CD4-positive, alpha-beta T cell treated with Interleukin-15 for 4 hours (primary cell): ENCODE measurements around the gene SRSF6.
"Not testable (repeated sequence)": the region's sequence is repeated elsewhere in the genome, so short reads cannot be mapped to it uniquely, and the experiment has no call there.

ENCODE experiments used
- DNase-seq: peaks from one replicate; pipeline ENCODE4 v3.0.0-alpha.2; 2020; ENCODE audit warnings: low spot score

Gene SRSF6

DNA sequence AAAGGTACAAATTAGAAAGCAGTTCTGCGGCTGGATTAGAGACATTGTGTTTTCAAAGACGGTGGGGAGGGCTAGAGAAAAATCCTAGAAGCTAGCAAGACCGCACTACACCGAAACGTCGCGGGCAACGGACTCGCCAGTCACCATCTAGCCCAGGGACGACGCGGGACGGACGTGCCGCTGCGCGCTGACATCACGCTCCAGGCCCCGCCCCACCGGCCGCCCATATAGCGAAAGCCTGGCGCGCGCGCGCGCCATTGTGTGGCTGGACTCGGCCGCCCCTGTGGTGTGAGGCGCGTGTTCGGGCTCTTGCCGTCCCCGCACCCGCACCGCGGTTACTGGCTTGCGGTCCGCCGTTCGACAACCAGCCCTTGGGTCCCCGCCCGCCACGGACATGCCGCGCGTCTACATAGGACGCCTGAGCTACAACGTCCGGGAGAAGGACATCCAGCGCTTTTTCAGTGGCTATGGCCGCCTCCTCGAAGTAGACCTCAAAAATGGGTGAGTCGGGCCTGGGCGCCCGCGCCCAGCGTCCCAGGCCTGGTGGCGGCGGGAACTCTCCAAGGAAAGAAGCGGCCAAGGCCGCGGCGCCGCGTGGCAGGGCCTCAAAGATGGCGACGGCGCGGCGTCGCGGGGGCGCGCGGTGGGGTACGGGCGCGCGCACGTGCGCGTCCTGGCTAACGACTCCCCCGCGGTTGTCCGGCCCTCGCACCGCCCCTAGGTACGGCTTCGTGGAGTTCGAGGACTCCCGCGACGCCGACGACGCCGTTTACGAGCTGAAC is at the start of gene SRSF6:
Gene SRSF6, plus strand, starts transcription at position 257 of the 782 bp plus-strand sequence. Its CDS starts 138 bp downstream, at position 395.
- DNase-seq, result peak; percentile 89

DNA sequence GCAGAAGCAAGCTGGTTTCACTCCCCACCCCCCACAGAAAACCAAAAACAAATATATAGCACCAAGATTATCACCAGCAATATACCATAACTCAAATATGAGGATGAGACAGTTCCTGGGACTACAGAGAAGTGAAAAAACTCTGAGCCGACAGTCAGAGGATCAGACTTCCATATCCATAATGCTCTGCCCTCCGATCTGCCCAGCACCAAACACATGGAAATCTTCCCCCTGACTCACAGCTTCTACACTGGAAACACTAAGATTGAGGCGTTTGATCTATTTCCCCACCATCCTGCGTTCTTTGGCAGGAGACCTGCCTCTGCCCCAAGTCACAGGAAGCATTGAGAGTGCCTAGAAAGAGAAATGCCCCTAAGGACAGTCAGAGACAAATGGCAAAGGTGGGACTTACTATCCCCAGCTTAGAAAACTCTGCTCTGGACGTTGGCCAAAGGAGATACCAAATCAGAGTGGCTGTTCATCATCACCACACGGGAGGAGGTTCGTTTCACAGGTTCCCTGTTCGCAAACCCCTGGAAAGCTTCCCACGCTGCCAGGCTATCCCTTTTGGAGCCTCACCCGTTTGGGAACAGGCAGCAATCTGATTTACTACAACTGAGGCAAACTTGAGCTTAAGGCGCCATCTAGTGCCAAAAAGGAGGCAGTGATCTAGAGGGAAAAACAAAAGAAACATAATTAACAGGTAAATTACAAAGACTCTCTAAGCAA is 48.7 kb upstream of the SRSF6 start:
- DNase-seq, result no peak

DNA sequence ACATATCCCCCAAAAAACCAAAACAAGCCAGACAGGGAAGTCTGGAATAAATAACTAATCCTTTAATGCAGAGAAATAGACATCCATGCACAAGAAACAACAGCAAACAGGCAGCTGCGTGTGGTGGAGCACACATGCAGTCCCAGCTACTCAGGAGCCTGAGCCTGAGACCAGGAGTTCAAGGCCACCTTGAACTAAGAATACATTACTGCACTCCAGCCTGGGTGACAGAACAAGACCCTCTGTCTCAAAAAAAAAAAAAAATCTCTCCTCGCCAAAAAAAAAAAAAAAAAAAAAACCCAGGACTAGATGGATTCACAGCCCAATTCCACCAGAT is 48.2 kb upstream of the SRSF6 start:
- no peak for DNase-seq

DNA sequence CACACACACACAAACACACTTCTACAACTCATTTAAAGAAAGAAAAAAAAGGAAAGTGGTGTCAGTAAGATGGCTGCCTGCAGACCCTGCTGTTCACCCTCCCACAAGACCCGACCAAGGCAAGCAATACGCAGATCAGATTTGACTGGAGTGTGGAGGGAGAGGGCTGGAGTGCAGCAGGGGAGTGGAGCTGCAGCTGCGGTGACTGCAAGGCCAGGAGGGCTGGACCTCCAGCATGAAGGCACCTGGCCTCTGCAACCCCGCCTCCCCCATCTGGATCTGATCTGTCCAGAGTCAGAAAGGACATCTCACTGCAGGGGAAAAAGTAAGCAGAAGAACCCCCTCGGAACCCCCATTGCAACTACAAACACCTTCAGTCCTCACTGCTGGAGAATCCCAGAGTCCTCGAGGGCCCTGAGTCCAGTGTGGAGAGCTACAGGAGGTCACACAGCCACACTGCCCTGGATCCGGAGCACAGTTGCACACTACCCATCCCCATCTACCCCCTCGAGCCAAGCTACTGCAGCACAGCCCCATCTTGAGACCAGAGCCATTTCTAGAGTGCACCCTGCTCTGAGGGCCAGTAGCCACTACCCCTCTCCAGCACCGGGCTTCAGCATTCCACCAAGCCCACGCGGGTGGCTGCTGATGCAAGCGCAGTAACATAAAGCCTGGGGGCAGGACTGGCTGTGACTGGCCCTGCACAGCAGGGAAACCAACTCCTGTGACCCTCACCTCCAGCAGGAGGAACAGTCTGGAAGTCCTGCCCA is 41.9 kb upstream of the SRSF6 start:
- no peak for DNase-seq

DNA sequence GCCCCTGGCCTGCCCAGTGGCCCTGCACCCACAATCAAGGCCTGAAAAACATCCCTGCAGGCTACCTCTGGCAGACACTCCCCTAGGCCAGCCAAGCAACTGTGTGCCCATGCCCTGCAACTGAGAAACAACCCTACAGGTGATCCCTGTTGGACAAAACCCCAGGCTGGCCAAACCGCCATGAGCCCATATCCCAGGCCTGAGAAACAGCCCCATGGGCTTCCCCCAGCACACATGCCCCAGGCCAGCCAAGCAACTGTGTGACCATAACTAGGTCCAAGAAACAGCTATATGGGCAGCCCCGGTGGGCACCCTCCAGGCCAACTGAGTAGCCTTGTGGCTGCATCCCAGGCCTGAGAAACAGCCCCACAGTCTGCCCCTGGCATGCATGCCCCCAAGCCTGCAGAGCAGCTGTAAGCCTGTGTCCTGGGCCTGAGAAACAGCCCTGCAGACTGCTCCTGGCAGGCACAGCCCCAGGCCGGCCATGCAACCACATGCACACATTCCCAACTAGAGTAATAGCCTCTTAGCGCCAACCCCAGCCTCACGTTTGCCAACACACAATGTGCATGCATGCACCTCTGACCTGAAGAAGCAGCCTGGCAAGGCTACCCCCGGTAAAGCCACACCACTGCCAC is 41.0 kb upstream of the SRSF6 start:
- DNase-seq, result no peak

DNA sequence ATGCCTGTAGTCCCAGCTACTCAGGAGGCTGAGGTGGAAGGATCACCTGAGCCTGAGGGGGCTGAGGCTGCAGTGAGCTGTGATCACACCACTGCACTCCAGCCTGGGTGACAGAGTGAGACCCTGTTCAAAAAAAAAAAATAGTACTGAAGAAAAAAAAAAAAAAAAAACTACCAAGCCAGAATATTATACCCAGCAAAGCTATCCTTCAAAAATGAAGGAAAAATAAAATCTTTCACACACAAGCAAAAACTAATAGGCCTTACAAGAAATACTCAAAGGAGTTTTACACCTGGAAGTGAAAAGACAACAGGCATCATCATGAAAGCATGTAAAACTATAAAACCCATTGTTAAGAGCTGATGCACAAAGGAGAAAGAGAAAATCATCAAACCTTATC is 37.5 kb upstream of the SRSF6 start:
- no peak for DNase-seq

DNA sequence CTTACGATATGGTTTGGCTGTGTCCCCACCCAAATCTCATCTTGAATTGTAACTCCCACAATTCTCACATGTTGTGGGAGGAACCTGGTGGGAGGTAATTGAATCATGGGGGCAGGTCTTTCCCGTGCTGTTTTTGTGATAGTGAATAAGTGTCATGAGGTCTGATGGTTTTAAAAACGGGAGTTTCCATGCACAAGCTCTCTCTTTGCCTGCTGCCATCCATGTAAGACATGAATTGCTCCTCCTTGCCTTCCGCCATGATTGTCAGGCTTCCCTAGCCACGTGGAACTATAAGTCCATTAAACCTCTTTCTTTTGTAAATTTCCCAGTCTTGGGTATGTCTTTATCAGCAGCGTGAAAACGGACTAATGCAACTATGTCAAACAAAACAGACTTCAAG is 36.8 kb upstream of the SRSF6 start:
- not testable (repeated sequence) for DNase-seq

DNA sequence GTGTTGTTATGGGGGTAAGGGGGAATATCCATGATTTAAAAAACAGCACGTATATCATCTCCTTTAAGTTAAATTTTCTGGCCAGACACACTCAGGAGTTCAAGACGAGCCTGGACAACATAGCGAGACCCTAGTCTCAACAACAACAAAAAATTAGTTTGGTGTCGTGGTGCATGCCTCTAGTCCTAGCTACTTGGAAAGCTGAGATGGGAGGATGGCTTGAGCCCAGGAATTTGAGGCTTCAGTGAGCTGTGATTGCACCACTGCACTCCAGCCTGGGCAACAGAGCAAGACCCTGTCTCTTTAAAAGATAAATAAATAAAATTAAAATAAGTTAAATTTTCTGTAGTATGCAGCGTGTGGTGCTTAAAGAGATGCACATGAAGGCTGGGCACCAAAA is 31.5 kb upstream of the SRSF6 start:
- no peak for DNase-seq

DNA sequence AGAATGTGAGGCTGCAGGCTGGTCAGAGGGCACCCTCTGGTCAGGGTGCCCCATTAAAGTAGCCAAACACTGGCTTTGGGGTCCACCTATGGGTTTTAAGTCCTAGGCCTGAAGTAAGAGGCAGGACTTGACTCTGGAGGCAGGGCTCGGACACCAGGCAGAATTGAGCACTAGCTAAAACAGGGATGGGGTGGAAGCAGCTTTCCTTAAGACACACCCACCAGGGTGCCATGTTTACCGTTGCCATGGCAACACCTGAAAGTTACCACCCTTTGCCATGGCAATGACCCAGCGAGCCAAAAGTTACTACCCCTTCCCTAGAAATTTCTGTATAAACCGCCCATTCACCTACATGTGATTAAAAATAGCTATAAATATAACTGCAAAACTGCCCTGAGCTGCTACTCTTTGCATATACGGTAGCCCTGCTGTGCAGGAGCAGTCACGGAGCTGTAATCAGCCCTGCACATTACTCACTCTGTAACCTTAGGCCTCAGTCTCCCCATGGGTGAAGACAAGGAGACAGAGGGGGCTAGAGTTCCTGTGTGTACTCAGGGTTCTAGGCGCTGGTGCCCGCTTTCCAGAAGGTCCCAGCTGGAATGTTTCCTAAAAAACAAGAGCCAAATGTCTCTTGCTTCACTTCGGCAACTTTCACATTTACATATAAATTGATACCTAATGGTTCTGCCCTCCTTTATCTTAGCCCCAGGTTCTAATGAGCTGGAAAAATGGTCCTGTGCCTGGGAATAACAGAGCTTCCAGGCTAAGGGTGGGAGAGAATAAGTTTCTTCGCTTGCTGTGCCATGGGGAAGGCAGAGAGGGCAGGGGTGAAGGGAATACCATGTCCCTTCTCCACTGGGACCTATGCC is 27.2 kb upstream of the SRSF6 start:
- DNase-seq, result no peak

DNA sequence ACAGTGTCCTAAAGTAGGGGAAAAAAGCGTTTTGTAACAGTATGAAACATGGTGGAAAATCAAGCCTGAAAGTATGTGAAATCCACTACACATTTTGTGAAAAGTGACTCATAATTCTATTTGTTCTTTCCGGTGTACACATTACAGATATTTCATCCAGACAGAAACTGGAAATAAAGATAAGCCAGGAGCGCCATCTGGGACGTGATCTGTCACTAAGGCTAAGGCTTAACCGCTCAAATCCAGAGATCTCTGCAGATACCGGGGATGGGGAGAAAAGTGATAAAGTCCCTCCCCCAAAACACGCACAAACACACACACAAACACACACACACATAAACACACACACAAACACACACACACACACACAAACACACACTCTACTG is 26.6 kb upstream of the SRSF6 start:
- DNase-seq, result no peak

DNA sequence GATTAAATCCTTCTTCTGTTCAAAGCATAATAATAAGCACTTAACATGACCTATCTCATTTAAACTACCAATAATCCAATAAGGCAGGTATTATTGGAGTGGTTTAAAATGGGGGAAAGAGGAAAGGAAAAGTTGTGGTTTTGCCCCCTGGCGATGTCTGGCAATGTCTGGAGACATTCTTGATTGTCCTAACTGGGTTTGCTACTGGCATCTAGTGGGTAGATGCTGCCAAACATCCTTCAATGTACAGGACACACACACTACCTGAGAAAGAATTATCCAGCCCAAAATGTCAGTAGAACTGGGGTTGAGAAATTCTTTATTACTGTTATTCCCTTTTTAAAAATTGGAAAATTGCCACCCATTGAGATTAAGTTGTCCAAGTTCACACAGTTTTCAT is 25.2 kb upstream of the SRSF6 start:
- DNase-seq, result no peak

DNA sequence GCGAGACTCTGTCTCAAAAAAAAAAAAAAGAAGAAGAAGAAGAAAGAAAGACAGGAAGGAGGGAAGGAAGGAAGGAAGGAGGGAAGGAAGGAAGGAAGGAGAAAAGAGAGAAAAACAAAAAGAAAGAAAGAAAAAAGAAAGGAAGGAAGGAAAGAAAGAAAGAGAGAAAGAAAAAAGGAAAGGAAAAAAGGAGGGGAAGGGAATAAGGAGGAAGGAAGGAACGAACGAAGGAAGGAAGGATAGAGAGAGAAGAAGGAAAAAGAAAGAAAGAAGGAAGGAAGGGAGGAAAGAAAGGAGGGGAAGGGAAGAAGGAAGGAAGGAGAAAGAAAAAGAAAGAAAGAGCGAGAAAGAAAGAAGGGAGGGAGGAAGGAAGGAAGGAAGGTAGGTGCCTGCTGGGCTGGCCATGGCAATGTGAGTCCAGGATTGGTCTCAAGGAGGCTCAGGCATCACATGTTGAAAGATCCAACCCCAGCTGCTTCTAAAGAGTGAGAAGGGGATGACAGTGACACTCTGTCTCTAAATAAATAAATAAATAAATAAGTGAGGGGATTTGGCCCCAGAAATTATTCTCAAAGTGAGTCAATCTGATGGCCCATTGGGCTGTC is 24.3 kb upstream of the SRSF6 start:
- no peak for DNase-seq

DNA sequence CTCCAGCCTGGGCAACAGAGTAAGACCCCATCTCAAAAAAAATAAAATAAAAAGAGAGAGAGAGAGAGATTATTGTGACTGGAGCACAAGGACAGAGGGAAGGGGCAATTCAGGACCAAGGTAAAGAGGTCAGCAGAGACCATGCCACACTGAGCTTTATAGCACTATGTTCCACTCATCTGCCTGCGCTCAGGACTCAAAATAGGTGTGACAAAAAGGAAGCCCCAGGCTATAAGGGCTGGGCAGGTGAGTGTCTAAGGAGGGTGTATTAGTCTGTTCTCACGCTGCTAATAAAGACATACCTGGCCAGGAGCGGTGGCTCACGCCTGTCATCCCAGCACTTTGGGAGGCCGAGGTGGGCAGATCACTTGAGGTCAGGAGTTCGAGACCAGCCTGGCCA is 23.1 kb upstream of the SRSF6 start:
- DNase-seq, result no peak

DNA sequence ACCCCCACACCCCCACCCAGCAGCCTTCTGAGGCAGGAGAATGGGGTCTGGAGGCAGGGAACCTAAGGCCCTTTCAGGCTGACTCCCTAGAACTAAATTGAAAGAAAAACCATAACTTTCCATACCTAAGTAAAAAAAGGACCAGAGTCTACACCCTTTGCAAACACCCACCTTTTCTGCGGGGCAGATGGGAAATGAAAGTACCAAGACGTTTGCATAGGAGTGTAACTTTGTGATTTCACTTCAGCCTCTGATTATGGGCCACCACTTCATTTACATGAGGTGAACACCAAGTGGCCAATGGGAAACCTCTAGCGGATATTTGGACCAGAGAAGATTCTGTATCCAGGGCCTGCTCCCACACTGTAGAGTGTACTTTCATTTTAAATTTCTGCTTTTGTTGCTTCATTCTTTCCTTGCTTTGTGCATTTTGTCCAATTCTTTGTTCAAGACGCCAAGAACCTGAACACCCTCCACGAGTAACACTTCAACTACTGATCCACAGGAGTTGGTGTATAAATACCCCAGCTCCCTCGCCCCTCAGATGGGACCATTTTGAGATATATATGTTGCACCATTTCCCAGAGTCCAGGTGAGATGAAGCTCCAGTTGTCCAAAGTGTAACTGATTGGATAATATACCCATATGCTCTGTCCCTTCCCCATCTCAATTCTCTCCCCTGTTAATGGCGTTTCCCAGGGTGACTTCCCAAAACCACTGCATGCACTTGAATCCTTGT is 18.9 kb upstream of the SRSF6 start:
- no peak for DNase-seq

DNA sequence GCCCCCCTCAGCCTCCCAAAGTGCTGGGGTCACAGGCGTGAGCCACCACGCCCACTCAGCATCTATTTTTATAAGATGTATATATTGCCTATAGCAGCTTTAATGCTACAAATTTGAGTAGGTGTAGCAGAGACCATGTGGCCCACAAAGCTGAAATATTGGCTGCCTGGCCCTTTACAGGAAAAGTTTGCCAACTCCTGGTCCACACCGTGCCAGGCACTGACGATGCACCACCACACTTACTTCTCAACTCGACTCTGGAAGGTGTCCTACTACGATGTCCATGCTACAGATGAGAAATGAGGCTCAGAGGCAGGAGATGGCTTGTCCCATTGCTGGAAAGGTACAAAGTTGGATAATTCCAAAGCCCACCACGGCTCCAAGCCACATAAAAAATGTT is 17.2 kb upstream of the SRSF6 start:
- no peak for DNase-seq

DNA sequence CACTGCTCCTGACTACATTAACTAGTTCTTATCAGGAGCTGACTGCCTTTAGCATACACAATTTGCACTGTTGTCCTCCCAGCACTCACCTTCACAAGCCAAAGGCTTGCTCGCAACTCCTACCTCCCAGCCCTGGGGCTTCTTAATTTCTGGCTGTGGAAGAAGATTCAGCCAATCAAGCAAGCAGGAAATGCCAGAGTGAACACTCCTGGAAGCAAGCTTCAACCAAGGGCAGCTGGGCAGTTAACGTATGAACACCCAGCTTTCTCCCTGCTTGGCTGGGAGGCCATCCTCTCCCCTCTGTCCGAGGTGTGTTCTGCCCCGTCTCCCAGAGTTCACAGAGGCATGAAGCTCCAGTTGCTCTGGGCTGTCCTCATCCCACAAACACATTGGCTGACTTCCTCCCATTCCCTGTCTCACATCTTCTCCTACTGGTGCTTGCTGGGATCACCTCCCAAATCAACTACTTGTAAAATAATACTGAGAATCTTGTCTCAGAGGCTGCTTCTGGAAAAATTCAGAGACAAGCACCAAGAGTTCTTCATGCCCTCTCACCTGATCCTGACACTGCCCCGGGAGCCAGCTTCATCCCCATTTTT is 15.3 kb upstream of the SRSF6 start:
- DNase-seq, result no peak

DNA sequence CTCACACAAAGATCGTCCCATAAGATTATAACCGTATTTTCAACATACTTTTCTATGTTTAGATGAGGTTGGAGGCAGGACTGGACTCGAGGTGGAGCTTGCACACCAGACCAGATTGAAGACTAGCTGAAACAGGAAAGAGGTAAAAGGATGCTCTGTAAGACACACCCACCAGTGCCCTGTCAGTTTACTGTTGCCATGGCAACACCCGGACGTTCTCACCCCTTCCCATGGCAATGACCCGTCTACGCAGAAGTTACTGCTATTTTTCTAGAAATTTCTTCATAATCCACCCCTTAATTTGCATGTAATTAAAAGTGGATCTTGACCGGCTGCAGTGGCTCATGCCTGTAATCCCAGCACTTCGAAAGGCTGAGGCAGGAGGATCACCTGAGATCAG is 13.6 kb upstream of the SRSF6 start:
- DNase-seq, result no peak

DNA sequence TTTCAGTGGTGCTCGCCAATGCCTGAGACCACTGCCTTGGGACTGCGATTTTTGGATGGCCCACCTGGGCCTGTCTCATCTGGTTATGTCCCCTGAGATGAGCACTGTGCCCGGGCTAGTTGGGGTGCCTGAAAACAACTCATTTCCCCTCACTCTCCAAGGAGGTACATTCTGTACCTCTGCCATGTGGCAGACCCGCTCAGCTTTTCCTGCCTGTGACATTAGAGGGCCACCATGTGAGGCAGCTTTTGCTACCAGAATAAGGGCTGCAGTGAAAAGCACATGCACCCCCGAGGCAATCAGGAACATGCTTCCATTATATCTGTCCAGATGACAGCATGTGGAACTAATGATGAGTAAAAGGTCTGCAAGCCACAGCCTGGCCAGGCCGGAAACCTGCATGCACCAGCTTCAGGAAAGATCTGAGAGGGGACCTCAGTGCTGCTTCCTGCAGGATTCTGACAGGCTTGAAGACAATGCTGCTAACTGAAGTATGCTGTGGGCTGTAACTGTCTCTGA is 11.3 kb upstream of the SRSF6 start:
- DNase-seq, result no peak

DNA sequence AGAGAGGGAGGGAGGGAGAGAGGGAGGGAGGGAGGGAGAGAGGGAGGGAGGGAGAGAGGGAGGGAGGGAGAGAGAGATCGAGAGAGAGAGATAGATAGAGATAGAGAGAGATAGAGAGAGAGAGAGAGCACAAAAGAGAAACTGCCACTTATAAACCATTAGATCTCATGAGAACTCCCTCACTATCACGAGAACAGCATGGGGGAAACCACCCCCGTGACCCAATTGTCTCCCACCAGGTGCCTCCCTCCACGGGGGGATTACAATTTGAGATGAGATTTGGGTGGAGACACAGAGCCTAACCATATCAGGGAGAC is 9.3 kb upstream of the SRSF6 start:
- not testable (repeated sequence) for DNase-seq
